ENCODE measurements around the gene BST2.

The BST2 gene

DNA sequence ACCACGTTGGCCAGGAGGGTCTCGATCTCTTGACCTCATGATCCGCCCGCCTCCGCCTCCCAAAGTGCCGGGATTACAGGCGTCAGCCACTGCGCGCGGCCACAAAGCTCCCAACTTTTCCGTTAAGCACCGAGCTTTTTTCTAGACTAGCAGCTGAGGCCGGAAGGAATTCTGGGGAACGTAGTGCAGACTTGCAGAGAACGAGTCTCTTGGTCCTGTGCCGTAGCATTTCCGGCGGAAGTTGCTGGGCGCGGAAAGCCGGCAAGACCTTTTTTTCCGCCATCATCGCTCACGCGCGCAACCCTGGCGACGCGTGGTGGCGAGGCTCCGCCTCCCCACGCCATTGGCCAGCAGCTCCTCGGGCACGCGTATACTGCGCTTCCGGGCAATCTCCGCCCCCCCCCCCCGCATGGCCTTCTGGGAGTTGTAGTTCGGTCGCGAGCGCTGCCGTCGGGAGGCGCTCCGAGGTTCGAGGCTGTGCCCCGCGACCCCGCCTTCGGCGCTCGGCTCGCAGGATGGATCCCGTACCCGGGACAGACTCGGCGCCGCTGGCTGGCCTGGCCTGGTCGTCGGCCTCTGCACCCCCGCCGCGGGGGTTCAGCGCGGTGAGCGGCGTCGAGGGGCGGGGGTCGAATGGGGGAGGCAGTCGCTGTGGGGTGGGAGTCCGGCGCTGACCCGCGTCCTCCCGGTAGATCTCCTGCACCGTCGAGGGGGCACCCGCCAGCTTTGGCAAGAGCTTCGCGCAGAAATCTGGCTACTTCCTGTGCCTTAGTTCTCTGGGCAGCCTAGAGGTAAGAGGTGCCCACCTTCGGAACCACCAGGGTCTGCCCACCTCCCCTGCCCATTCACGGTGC lies 14.4 kb upstream of the BST2 start, which contains the start of gene MVB12A:
Gene MVB12A, plus strand, starts transcription at position 427 of the 854 bp plus-strand sequence. Its CDS starts 89 bp downstream, at position 516.
- DNase-seq: peak; percentile 89 to 98 (median 96)

DNA sequence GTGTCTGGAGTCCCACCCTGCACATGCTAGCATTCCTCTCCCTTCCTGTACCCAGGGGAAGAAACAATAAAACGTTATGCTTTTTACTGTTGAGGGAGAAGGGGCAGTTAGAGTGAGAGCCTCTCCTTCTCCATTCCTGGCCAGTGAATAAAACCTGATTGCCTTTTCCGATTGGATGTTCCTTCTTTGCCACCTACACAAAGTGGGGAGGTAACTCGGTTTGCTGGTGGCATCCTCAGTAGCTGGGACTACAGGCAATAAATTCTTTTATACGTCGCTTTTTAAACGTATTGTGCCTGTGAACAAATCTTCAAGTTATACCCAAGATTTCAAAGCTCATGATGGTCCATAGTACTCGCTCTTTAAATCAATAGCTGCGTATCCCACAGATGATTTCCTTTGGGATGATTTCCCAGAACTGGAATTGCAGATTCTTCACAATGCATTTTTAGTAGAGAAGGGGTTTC lies 13.8 kb upstream of the BST2 start:
- DNase-seq: no peak

DNA sequence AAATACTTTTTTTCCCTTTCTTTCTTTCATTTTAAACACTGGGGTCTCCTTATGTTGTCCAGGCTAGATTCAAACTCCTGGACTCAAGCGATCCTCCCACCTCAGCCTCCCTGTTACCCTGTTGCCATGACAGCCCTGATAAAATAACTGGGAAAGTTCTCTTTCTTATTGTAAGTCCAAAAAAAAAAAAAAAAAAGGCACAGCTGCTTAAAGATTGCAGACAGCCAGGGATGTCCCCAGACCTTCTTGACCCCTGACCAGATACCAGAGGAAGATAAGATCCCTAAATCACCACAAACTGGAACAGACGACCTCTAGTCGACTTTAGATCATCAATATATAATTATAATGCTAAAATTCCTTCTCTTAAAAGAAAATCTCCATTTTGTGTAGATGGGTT lies 13.3 kb upstream of the BST2 start:
- DNase-seq: no peak

DNA sequence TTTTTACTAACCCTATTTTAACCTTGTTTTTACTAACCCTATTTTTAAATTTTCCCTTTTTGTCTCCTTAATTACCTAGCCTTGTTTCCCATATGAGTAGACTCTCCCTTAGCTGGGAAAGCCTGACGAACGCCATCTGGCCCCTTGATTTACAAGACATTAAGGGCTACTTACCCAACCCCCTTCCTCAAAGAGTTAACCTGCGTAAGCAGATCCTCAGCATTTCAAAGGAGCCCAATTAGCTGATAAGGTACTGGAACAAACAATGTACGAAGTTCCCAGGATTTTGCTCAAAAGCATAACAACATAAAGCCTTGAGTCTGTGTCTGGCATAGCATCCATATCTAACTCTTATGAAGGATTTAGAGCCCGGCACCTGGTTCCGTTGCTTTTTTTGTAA lies 9.7 kb upstream of the BST2 start:
- no peak for DNase-seq

DNA sequence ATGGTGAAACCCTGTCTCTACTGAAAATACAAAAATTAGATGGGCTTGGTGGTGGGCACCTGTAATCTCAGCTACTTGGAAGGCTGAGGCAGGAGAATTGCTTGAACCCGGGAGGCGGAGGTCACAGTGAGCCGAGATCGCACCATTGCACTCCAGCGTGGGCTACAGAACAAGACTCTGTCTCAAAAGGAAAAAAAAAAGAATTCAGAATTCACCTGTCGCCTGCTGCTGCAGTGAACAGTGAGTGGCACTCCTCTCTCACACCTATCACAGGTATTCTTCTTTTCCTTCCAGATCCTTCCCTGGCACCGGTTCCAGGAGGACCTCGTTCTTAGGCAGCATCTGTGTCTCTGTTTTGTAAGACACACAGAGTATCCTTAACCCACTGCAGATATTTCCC lies 8.7 kb upstream of the BST2 start:
- no peak for DNase-seq

DNA sequence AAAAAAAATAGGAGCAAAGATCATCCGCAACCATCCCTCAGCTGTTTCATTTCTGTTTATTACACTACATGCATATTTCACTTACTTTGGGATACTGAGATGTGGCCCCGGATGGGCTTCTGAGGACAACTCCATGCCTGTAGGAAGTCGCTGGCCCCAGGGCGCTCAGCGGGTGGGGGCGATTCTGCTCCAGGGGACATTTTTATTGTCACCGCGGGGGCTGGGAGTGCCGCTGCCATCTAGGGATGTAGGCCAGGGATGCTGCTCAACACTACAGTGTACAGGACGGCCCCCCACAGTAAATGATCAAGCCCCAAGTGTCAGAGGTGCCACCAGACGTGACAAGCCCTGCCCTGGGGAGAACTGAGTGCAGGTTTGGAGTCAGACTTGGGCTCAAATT lies 6.4 kb upstream of the BST2 start:
- no peak for DNase-seq

DNA sequence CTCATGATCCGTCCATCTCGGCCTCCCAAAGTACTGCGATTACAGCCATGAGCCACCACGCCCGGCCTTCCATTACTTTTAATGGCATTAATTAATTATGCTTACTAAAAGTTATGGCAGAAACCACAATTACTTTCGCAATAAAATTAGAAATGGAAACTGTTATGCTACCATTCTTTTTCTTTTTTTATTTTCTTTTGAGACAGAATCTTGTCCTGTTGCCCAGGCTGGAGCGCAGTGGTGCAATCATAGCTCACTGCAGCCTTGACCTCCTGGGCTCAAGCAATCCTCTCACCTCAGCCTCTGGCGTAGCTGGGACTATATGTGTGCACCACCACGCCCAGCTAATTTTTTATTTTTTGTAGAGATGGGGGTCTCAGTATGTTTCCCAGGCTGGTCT lies 4.6 kb upstream of the BST2 start:
- no peak for DNase-seq

DNA sequence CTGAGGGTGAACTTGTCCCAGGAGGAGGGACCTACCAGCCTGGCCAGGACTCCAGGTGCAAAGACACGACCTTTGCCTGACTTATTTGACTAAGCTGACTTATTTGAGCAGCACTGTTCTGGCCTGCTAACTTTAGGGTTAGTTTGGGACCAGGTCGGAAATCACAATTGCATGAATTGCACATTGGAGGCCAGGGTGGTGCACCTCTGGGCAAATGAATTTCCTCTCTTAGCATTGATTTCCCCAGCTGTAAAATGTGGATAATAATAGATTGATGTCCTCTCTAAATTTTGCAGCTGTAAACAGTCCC lies 1.4 kb upstream of the BST2 start:
- DNase-seq: no peak

DNA sequence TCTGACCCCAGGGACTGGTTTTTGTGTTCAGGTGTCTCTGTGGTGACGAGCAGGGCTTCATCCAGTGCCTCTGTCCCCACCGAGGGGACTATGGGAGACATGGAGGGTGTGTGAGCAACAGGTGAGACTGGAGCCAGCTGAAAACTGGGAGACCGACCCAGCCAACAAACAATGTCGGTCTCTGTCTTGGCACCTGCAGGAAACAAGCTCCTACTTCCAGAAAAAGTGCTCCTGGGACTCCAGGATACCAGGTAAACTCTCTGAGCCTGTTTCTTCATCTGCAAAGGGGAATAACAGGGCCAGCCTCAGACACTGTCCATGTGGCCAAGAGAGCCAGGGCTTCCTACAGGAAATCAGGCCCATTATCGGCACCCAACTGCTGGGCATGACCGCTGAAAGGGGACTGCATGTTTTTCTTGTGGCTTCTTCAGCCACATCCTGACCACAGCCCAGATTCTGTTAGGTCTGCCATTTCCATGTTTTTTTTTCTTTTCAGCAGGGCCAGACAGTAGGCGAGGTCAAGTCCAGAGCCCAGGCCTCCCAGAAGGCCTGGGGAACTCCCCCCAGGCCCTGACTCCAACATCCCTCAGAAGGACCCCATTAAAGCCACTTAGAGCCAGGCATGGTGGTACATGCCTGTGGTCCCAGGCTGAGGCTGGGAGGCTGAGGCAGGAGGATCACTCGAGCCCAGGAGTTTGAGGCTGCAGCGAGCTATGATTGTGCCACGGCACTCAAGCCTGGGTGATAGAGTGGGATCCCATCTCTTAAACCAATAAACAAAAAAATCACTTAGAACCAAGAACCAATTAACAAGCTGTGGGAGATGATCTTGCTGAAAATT lies 836 bp upstream of the BST2 start:
- DNase-seq: peak in 4 of 14 donors; percentile 10 to 37 (median 25)

DNA sequence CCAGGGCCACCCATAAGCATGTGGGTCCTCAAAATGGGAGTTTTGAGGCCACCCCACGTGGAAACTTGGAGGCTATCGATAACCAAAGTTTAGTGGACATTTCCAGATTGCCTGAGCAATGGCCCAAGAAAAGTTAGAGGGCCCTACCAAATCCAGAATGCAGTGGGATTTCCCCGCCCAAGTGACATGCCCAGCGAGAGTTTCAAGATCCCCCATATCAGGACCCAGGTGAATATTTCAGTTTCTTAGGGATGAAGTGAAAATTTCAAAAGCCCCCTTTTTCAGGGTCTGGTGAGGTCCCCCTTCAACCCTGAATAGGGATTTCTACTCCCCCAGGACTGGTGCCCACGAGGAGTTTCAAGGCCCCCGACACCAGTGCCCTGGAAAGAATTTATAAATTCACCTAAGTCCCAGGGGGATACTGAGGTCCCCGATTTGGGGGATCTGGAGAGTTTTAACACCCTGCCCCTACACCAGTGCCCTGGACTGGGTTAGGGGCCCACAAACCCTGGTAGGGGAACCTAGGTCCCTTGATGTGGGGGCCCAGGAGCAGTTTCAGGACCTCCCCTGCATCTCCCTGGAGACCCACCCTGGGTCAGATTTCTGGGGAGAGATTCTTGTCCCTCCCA lies 695 bp downstream of the BST2 start:
- DNase-seq: no peak

DNA sequence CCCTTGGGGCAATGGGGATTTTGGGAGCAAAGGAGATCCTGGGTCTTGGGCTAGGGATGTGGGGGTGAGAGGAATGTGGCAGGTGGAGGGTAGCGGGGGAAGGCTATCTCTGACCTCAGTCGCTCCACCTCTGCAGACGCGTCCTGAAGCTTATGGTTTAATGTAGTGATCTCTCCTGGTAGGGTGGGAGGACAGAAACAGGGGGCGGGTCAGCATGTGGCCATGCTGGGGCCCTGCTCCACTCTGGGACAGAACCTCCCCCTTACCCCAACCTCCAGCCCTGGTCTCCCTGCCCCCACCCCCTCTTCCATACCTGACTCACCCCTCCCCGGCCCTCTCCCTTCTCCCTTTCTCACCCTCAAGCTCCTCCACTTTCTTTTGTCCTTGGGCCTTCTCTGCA lies 1.4 kb downstream of the BST2 start:
- no peak for DNase-seq

DNA sequence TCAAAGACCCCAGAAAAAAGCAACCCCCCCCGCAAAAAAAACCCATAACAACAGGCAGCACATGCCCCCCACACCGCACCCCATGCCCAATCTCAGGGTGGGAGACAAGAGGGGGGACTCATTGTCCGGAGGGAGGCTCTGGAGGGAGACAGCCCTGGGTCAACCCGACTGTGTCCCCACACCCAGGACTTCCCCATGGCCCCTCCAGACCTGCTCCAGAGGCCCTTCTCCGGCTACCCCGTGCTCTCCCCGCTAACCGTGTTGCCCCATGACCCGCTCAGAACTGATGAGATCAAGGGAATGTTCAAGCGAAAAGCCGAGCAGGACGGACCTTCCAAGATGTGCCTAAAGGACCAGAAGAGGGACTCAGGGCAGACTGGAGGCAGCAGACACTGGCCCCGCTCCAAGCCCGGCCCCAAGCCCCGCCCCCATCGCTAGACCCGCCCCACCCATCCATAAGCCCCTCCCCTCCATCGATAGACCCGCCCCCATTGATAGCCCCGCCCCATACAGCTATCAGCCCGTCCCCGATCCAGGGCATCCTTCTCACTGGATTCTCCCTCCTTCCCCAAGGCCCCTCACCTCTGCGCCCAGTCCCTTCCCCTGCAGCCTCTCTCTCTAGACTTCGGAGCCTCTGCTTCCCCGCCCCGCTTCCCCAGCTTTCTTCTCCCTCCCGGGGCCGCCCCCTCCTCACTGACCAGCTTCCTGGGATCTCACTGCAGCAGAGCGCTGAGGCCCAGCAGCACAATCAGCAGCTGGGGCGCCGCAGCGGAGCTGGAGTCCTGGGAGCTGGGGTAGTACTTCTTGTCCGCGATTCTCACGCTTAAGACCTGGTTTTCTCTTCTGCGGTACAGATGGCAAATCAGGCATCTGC lies 2.2 kb downstream of the BST2 start:
- no peak for DNase-seq

DNA sequence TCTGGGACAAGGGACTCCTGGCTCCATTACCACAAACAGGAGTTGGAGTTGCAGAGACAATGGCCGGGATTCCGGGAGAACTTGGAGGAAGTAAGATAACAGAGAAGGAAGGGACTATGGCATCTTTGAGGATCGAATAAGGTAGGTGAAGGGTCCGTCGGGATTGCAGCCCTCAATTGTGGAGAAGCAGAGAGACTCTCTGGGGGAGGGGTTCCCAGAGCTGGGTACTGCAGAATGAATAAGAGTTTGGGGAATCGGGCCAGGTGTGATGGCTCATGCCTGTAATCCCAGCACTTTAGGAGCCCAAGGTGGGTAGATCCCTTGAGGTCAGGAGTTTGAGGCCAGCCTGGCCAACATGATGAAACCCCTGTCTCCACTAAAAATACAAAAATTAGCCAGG lies 3.8 kb downstream of the BST2 start:
- DNase-seq: no peak

DNA sequence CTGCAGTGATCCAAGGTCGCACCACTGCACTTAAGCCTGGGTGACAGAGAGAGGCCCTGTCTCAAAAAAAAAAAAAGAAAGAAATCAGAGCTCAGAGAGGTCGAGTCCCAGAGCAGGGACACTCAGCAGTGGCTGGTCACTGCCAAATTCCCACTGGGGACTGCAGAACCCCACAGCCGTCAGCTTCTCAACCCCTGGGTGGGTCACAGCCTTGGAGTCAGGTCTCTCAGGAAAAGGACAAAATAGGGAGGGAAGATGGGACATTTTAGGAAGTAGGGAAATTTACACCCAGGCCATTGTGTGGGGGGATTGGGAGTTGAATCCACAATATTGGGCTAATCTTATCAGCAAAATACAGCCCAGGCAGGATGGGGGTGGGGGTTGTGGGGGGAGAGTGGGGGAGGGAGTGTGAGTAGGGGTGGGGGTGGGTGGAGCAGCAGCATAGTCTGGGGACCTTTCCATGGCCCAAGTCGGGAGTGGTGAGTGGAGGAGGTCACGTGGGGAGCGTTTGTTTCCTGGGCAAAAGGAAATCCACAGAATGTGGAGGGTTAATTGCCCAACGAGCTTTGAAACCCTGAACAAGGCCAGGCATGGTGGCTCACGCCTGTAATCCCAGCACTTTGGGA lies 6.4 kb downstream of the BST2 start:
- no peak for DNase-seq

DNA sequence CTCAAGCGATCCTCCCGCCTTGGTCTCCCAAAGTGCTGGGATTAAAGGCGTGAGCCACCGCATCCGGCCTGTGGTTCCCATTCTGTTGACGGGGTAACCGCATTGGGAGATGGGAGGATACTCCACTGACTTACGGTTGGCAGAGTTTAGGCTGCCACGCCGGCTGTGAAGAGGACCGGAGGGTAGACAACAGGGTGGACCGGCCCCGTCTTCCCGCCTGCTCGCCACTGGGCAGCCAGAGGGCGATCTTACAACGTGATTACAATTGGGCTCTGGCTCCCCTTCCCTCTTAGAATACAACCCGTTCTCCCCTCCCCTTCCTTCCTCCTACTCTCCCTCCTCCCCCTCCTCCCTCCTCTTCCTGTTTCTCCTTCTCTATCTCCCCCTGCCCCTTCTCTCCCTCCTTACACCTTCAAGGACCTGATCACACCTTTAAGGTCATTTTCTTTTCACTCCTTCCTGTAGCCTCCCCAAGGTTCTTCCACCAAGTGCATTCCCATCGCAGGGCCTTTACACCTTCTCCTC lies 10.5 kb downstream of the BST2 start:
- DNase-seq: peak in 2 of 14 donors; percentile 10 to 14

DNA sequence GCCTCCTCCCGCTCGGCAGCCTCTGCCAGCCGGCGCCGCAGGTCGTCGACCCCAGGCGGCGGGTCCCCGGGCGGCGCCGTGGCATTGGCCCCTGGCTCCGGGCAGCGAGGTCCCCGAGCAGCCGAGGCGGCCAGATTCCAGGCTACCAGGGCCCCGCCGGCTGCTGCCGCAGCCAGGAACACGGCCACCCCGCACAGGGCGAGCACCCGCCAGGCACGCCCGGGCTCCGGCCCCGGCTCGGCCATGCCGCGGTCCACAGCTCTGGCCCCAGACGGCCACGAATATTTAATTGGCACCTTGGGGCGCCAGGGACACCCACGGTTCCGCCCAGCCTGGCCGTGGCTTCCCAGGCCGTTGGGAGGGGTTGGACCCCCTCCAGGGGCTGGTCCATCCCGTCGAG lies 11.5 kb downstream of the BST2 start, which contains the start of gene CCDC194:
Gene CCDC194, minus strand, starts transcription at position 283 of the 400 bp plus-strand sequence. Its CDS starts 38 bp downstream, at position 245.
- no peak for DNase-seq

DNA sequence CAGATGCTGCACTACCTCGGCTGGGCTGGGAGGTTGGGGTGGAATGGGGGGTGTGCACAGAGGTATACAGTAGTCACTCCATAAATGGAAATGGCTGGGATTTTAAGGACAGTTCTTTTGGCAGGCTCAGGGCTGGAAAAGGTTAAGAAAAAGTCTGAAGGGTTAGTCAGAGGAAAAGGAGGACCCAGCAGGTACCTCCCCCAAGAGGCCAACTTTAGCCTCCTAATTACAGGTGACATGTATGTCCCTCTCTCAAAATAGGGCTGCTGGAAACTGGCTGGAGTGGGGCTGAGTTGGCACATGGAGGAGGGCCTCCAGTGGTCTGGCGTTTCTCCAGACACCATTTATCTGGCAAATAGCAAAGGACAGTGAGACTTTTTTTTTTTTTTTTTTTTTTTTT lies 12.4 kb downstream of the BST2 start:
- DNase-seq: no peak

DNA sequence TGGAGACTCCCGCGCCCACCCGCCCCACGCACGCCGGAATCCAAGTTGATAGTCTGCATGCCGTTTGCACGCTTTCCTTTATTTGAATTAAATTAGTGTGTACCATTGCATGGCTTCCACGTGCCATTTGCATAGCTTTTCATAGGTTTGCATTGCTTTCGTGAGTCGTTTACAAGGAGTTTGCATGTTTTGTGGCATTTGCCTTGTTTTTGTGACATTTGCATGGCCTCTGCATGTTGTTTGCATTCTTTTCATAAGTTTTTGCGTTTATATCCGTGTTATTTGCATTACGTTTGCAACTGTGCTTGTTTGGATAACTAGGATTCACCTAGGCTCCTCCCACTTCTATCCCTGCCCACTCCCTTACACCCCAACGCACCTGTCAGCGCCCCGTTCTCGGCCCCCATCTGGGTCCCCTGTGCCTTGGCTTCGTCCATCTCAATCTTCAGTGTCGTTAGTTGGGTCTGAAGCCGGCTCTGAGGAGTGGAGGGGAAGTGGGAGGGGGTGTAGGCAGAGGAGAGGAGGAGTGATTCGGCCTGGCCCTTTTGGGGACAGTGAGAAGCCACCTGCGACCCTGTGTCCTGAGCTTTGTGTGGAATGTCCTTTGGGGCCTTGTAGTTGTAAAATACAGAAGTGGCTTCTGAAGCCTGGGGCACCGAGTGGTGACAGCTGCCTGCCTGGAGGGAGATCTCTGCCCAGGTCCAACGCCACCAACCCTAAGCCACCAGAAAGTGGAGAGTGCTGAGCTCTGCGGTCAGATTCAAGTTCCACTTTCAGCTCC lies 13.9 kb downstream of the BST2 start:
- peak in 1 of 14 donors; percentile 30 for DNase-seq

DNA sequence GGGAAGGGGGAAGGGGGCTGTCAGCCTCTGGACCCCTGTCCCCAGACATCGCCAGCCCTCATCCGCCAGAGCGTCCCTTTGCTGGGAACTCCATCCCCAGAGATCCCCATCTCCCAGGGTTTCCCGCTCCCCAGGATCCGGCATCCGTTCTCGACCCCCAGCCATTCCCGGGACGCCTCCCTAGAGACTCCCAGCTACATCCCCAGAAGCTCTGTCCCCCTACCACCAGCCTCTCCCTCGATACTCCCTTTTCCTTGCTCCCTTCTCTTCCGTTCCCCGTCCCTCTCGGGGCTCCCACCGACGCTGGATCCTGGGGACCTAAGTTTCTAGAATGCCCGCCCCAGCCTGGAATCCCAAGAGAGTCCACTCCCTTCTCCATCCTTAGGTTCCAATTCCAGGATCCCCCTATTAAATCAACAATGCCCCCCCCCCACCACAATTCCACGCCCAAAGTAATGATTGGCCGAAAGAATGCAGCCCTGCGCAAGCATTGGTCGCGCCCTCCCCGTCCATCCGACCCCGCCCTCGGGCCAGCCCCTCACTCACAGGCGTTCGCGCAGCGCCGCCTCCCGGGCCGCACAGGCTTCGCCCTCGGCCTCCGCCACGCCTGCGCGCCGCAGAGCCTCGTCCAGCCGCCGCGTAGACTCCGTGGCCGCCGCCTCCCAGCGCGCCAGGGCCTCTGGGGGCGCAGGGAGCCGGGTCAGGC lies 14.6 kb downstream of the BST2 start:
- peak in 13 of 14 donors; percentile 16 to 88 (median 61) for DNase-seq

All from C1 segment of cervical spinal cord (tissue), 14 donors.